GM23338 (cell line): ENCODE data around the gene VENTX. TPM values are rescaled to one million over a fixed set of nuclear protein-coding genes. Genes with fewer than 3 reads are reported as not detected.

ENCODE experiments used
- ATAC-seq: fragments of 200-7000 bp; cut with Tn5 transposase; 3 replicates; pipeline ENCODE4 v1.9.1; 2020
- DNase-seq: peaks from one replicate; pipeline ENCODE4 v3.0.0-alpha.2; 2015; ENCODE audit warnings: low spot score
- H2AFZ ChIP-seq: fragments of 200-600 bp; sonication (generic); 2 replicates; pipeline ENCODE4 v1.8.0; 2016; ENCODE audit warnings: antibody characterized with exemption, mild to moderate bottlenecking, moderate library complexity
- H3F3A ChIP-seq: fragments of 200-600 bp; sonication (generic); replicated peaks from 2 replicates; pipeline ENCODE4 v1.8.0; 2017; ENCODE audit warnings: antibody characterized with exemption, mixed run types, low read depth
- H3K27ac ChIP-seq: fragments of 200-600 bp; sonication (generic); 2 replicates; pipeline ENCODE4 v1.6.1; 2016; ENCODE audit warnings: low read depth
- H3K27me3 ChIP-seq: fragments of 200-600 bp; sonication (generic); 2 replicates; pipeline ENCODE4 v1.8.0; 2016; ENCODE audit warnings: mild to moderate bottlenecking, mixed run types, moderate library complexity; ENCODE audit not compliant: insufficient read depth
- H3K36me3 ChIP-seq: fragments of 200-600 bp; sonication (generic); 2 replicates; pipeline ENCODE4 v1.8.0; 2016; ENCODE audit warnings: mild to moderate bottlenecking; ENCODE audit not compliant: insufficient read depth
- H3K4me1 ChIP-seq: fragments of 200-600 bp; sonication (generic); 2 replicates; pipeline ENCODE4 v1.8.0; 2016; ENCODE audit warnings: mild to moderate bottlenecking, moderate library complexity; ENCODE audit not compliant: insufficient read depth
- H3K4me2 ChIP-seq: fragments of 200-600 bp; sonication (generic); 2 replicates; pipeline ENCODE4 v1.7.1; 2017; ENCODE audit warnings: mixed run types
- H3K4me3 ChIP-seq: fragments of 200-600 bp; sonication (generic); 2 replicates; pipeline ENCODE4 v1.6.1; 2016; ENCODE audit warnings: mixed run types
- H3K79me2 ChIP-seq: fragments of 200-600 bp; sonication (generic); replicated peaks from 2 replicates; pipeline ENCODE4 v1.8.0; 2017; ENCODE audit warnings: mild to moderate bottlenecking; ENCODE audit not compliant: insufficient read depth
- H3K9me2 ChIP-seq: fragments of 200-600 bp; sonication (generic); 2 replicates; pipeline ENCODE4 v1.8.0; 2017; ENCODE audit not compliant: insufficient read depth
- H4K20me1 ChIP-seq: fragments of 200-600 bp; sonication (generic); replicated peaks from 2 replicates; pipeline ENCODE4 v1.8.0; 2017; ENCODE audit warnings: mild to moderate bottlenecking; ENCODE audit not compliant: insufficient read depth
- H3K27ac Mint-ChIP-seq: 2 replicates; pipeline ENCODE4 v1.8.0; 2020; ENCODE audit warnings: inconsistent platforms, mild to moderate bottlenecking, moderate library complexity, mixed read lengths
- H3K27me3 Mint-ChIP-seq: 3 replicates; pipeline ENCODE4 v1.8.0; 2022; ENCODE audit warnings: low read depth, mild to moderate bottlenecking, moderate library complexity, mixed read lengths, inconsistent platforms; ENCODE audit not compliant: insufficient read depth, poor library complexity
- H3K36me3 Mint-ChIP-seq: 3 replicates; pipeline ENCODE4 v1.8.0; 2021; ENCODE audit warnings: low read depth, mild to moderate bottlenecking, inconsistent platforms, moderate library complexity, mixed read lengths
- H3K4me1 Mint-ChIP-seq: 3 replicates; pipeline ENCODE4 v1.8.0; 2020; ENCODE audit warnings: mild to moderate bottlenecking, inconsistent platforms, mixed read lengths
- H3K4me3 Mint-ChIP-seq: 3 replicates; pipeline ENCODE4 v1.8.0; 2021; ENCODE audit warnings: moderate library complexity, mild to moderate bottlenecking, inconsistent platforms, mixed read lengths
- H3K9me3 Mint-ChIP-seq: 3 replicates; pipeline ENCODE4 v1.8.0; 2020; ENCODE audit warnings: moderate library complexity, mild to moderate bottlenecking, inconsistent platforms, mixed read lengths
- CREB1 ChIP-seq: fragments of 250-450 bp; sonication (Bioruptor Pico); IDR thresholded peaks from 2 replicates; pipeline ENCODE4 v1.5.0; 2020; ENCODE audit warnings: low read depth, mild to moderate bottlenecking, moderate library complexity
- ETS1 ChIP-seq: IDR thresholded peaks from 2 replicates; pipeline ENCODE4 v1.6.1; 2016; ENCODE audit warnings: antibody characterized with exemption
- JUNB ChIP-seq: IDR thresholded peaks from one replicate; pipeline ENCODE4 v1.6.1; 2016; ENCODE audit warnings: antibody characterized with exemption; ENCODE audit not compliant: unreplicated experiment
- NANOG ChIP-seq: IDR thresholded peaks from 2 replicates; pipeline ENCODE4 v1.6.1; 2016; ENCODE audit warnings: antibody characterized with exemption, borderline replicate concordance
- POLR2AphosphoS5 ChIP-seq: IDR thresholded peaks from 2 replicates; pipeline ENCODE4 v1.6.1; 2016; ENCODE audit warnings: antibody characterized with exemption, low read depth
- ZNF114 ChIP-seq: fragments of 250-450 bp; sonication (Bioruptor Pico); IDR thresholded peaks from 2 replicates; pipeline ENCODE4 v1.5.0; 2020; ENCODE audit warnings: mild to moderate bottlenecking, moderate library complexity
- ZNF331 ChIP-seq: fragments of 250-450 bp; sonication (Bioruptor Pico); IDR thresholded peaks from 2 replicates; pipeline ENCODE4 v1.5.0; 2020; ENCODE audit warnings: low read depth, mild to moderate bottlenecking, moderate library complexity
- polyA plus RNA-seq: library from polyadenylated mRNA; unstranded; fragments of >200 nt; fragmentation: Nextera tagmentation; extraction: Ambion mirVana; gene quantifications from 2 replicates; pipeline ENCODE4 v1.2.1, GENCODE V29; 2016
- total RNA-seq: library from RNA; depleted of rRNA; stranded (reverse); fragments of >200 nt; shearing (Covaris generic); gene quantifications from 2 replicates; pipeline ENCODE4 v1.2.3, GENCODE V29; 2014
- TF ChIP-seq, protein P1 (sequence below): fragments of 250-450 bp; sonication (Bioruptor Pico); IDR thresholded peaks from 2 replicates; pipeline ENCODE4 v1.5.0; 2020; ENCODE audit warnings: mild to moderate bottlenecking, moderate library complexity
- TF ChIP-seq, protein P2 (sequence below), 2 experiments: fragments of 200-600 bp in 1 of 2; sonication (generic) in 1 of 2; conservative IDR thresholded peaks; 2 replicates each; pipeline versions ENCODE4 v1.5.1 to v1.6.1; 2016 to 2017; ENCODE audit warnings: antibody characterized with exemption in 2 of 2, low read depth in 2 of 2, mild to moderate bottlenecking in 2 of 2, moderate library complexity in 1 of 2
- TF ChIP-seq, protein P3 (sequence below): IDR thresholded peaks from one replicate; pipeline ENCODE4 v1.6.1; 2018; ENCODE audit warnings: antibody characterized with exemption; ENCODE audit not compliant: unreplicated experiment

The VENTX gene
- total and polyA plus RNA-seq, 2 experiments from 2014 or later = 4.8 to 8.1 TPM

- TF ChIP-seq, protein P1, sequence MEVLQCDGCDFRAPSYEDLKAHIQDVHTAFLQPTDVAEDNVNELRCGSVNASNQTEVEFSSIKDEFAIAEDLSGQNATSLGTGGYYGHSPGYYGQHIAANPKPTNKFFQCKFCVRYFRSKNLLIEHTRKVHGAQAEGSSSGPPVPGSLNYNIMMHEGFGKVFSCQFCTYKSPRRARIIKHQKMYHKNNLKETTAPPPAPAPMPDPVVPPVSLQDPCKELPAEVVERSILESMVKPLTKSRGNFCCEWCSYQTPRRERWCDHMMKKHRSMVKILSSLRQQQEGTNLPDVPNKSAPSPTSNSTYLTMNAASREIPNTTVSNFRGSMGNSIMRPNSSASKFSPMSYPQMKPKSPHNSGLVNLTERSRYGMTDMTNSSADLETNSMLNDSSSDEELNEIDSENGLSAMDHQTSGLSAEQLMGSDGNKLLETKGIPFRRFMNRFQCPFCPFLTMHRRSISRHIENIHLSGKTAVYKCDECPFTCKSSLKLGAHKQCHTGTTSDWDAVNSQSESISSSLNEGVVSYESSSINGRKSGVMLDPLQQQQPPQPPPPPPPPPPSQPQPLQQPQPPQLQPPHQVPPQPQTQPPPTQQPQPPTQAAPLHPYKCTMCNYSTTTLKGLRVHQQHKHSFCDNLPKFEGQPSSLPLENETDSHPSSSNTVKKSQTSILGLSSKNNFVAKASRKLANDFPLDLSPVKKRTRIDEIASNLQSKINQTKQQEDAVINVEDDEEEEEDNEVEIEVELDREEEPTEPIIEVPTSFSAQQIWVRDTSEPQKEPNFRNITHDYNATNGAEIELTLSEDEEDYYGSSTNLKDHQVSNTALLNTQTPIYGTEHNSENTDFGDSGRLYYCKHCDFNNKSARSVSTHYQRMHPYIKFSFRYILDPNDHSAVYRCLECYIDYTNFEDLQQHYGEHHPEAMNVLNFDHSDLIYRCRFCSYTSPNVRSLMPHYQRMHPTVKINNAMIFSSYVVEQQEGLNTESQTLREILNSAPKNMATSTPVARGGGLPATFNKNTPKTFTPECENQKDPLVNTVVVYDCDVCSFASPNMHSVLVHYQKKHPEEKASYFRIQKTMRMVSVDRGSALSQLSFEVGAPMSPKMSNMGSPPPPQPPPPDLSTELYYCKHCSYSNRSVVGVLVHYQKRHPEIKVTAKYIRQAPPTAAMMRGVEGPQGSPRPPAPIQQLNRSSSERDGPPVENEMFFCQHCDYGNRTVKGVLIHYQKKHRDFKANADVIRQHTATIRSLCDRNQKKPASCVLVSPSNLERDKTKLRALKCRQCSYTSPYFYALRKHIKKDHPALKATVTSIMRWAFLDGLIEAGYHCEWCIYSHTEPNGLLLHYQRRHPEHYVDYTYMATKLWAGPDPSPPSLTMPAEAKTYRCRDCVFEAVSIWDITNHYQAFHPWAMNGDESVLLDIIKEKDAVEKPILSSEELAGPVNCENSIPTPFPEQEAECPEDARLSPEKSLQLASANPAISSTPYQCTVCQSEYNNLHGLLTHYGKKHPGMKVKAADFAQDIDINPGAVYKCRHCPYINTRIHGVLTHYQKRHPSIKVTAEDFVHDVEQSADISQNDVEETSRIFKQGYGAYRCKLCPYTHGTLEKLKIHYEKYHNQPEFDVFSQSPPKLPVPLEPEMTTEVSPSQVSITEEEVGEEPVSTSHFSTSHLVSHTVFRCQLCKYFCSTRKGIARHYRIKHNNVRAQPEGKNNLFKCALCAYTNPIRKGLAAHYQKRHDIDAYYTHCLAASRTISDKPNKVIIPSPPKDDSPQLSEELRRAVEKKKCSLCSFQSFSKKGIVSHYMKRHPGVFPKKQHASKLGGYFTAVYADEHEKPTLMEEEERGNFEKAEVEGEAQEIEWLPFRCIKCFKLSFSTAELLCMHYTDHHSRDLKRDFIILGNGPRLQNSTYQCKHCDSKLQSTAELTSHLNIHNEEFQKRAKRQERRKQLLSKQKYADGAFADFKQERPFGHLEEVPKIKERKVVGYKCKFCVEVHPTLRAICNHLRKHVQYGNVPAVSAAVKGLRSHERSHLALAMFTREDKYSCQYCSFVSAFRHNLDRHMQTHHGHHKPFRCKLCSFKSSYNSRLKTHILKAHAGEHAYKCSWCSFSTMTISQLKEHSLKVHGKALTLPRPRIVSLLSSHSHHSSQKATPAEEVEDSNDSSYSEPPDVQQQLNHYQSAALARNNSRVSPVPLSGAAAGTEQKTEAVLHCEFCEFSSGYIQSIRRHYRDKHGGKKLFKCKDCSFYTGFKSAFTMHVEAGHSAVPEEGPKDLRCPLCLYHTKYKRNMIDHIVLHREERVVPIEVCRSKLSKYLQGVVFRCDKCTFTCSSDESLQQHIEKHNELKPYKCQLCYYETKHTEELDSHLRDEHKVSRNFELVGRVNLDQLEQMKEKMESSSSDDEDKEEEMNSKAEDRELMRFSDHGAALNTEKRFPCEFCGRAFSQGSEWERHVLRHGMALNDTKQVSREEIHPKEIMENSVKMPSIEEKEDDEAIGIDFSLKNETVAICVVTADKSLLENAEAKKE (CRISPR knock-in tag) = no peak
- no peak for TF ChIP-seq ZNF331
Measured at GRCh38 chr10:133206356-133207040, 31.2 kb upstream of the VENTX start (continued).

DNA sequence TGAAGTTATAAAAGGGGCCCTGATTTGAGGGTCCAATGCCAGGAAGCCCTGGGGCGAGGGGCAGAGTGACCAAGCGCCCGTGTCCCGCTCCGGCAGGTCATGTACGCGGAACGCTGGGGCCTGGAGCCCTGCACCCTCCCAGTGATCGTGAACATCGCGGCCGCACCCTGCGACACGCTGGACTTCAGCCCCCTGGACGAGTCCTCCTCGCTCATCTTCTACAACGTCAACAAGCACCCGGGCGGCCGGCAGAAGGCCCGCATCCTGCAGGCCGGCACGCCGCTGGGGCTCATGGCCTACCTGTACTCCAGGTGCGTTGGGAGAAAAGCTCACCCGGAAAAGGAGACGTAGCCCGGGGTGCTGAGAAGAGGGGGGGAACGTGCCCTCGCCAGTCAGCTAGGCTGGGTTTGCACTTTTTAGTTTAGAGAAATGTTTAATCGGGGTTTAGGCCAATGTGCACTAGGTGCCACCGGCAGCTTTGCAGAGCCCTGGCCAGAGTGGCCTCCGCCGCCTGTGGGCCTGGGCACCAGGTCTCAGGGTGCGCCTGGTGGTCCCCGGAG is 30.5 kb upstream of the VENTX start:
- H3K4me1 Mint-ChIP-seq = no peaks in the 10 kb centered on the region
- no peak overlapping the region for H3K27ac Mint-ChIP-seq
- Histone ChIP-seq H2AFZ (no peak overlapping the region), H3K27ac (no peak overlapping the region), H3K79me2 (no peaks in the 10 kb centered on the region), H3F3A (0 out of 2 replicates have a peak, but pooled peaks cover 3% of the 10 kb centered on the region), H3K4me3 (no peak overlapping the region), H3K9me2 (peaks cover 4% of the 10 kb centered on the region; the same call in 1 of the 2 replicates), H3K36me3 (no peaks in the 10 kb centered on the region), H3K4me2 (no peak overlapping the region), H3K27me3 (no peaks in the 10 kb centered on the region), H3K4me1 (no peaks in the 10 kb centered on the region), H4K20me1 (no peaks in the 10 kb centered on the region)
- no peak for ATAC-seq
- H3K36me3 Mint-ChIP-seq = no peaks in the 10 kb centered on the region
- H3K9me3 Mint-ChIP-seq = no peaks in the 10 kb centered on the region; the same call in 2 of the 3 replicates
- H3K4me3 Mint-ChIP-seq = no peak overlapping the region
- no peak for DNase-seq
- H3K27me3 Mint-ChIP-seq = peaks cover 2% of the 10 kb centered on the region
- TF ChIP-seq, protein P2, sequence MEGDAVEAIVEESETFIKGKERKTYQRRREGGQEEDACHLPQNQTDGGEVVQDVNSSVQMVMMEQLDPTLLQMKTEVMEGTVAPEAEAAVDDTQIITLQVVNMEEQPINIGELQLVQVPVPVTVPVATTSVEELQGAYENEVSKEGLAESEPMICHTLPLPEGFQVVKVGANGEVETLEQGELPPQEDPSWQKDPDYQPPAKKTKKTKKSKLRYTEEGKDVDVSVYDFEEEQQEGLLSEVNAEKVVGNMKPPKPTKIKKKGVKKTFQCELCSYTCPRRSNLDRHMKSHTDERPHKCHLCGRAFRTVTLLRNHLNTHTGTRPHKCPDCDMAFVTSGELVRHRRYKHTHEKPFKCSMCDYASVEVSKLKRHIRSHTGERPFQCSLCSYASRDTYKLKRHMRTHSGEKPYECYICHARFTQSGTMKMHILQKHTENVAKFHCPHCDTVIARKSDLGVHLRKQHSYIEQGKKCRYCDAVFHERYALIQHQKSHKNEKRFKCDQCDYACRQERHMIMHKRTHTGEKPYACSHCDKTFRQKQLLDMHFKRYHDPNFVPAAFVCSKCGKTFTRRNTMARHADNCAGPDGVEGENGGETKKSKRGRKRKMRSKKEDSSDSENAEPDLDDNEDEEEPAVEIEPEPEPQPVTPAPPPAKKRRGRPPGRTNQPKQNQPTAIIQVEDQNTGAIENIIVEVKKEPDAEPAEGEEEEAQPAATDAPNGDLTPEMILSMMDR (conservative IDR thresholded peaks at IDR 0.05; ENCODE audit: low read depth in 2 of 2) = no peak
- TF ChIP-seq JUNB (no peak), POLR2AphosphoS5 (no peak), ZNF114 (CRISPR knock-in tag) (no peak), NANOG (no peak), ETS1 (no peak), CREB1 (CRISPR knock-in tag) (no peak)
- TF ChIP-seq, protein P3, sequence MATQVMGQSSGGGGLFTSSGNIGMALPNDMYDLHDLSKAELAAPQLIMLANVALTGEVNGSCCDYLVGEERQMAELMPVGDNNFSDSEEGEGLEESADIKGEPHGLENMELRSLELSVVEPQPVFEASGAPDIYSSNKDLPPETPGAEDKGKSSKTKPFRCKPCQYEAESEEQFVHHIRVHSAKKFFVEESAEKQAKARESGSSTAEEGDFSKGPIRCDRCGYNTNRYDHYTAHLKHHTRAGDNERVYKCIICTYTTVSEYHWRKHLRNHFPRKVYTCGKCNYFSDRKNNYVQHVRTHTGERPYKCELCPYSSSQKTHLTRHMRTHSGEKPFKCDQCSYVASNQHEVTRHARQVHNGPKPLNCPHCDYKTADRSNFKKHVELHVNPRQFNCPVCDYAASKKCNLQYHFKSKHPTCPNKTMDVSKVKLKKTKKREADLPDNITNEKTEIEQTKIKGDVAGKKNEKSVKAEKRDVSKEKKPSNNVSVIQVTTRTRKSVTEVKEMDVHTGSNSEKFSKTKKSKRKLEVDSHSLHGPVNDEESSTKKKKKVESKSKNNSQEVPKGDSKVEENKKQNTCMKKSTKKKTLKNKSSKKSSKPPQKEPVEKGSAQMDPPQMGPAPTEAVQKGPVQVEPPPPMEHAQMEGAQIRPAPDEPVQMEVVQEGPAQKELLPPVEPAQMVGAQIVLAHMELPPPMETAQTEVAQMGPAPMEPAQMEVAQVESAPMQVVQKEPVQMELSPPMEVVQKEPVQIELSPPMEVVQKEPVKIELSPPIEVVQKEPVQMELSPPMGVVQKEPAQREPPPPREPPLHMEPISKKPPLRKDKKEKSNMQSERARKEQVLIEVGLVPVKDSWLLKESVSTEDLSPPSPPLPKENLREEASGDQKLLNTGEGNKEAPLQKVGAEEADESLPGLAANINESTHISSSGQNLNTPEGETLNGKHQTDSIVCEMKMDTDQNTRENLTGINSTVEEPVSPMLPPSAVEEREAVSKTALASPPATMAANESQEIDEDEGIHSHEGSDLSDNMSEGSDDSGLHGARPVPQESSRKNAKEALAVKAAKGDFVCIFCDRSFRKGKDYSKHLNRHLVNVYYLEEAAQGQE = no peak
